H54 (cell line): ENCODE results near the gene ASPA.

Experiments used
- DNase-seq: peaks from one replicate; pipeline ENCODE4 v3.0.0; 2011; ENCODE audit warnings: low spot score, mixed read lengths; ENCODE audit not compliant: insufficient read length
- FAIRE-seq: peaks from 3 replicates; lab custom pipeline; 2011; peaks lifted over from hg19 to GRCh38; lab: Jason Lieb, UNC
- POLR2A ChIP-seq: IDR thresholded peaks from 2 replicates; pipeline ENCODE4 v1.6.1; 2011; ENCODE audit warnings: low read depth, mild to moderate bottlenecking, low read length

Gene ASPA

GRCh38 chr17:3552916-3553315 lies 77.1 kb downstream of the ASPA start:
- TF ChIP-seq POLR2A = no peak
- no peak for FAIRE-seq
- DNase-seq = no peak
